ENCODE measurements around the gene GNLY. TPM values are rescaled to one million over a fixed set of nuclear protein-coding genes. Genes with fewer than 3 reads are reported as not detected.

GNLY gene
- total and polyA plus RNA-seq, 9 donors = 0.31 to 3.0 (median 0.68) TPM

DNA sequence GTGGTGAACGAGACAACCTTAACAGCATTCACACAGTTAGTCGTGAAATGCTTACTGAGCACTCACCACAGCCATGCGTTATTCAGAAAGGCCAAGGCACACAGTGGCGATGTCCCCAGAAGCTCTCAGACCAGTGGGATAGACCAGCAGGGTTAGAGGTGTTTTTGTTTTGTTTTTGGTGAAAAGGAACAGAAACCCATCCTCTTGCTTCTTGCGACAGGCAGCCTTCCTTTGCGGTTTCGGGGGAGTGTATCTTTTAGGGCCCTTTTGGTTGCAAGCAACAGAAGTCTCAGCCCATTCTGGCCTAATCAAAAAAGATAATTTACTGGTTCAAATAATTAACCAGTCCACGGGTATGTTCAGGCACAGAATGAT is 4.7 kb downstream of the GNLY start:
- Histone ChIP-seq H3K9me3 (replicated peaks; ENCODE audit: control insufficient read depth, low read depth, low read length) (no peaks in the 10 kb centered on the region), H3K27me3 (ENCODE audit: control insufficient read depth, insufficient read depth, low read length) (no peaks in the 10 kb centered on the region), H3K4me3 (ENCODE audit: low read length) (no peak overlapping the region), H3K27ac (ENCODE audit: low read length) (no peak overlapping the region), H3K4me1 (ENCODE audit: control insufficient read depth, insufficient read depth, low read length) (peaks cover 3% of the 10 kb centered on the region), H3K36me3 (ENCODE audit: control insufficient read depth, insufficient read depth, low read length) (no peaks in the 10 kb centered on the region)
- 82% methylated on average over 4 of the region's 8 CpGs for WGBS (ENCODE audit: insufficient coverage)
- DNase-seq = no peak

- no peaks in the 10 kb centered on the region for H3K27me3 ChIP-seq (ENCODE audit: control insufficient read depth, insufficient read depth, low read length)
- WGBS (ENCODE audit: insufficient coverage) = no CpG with 5 or more reads among the region's 1 CpG
- no peak overlapping the region for H3K4me3 ChIP-seq (ENCODE audit: low read length)
- H3K27ac ChIP-seq (ENCODE audit: low read length) = no peak overlapping the region
- no peaks in the 10 kb centered on the region for H3K9me3 ChIP-seq (replicated peaks; ENCODE audit: control insufficient read depth, low read depth, low read length)
- peaks cover 3% of the 10 kb centered on the region for H3K4me1 ChIP-seq (ENCODE audit: control insufficient read depth, insufficient read depth, low read length)
- H3K36me3 ChIP-seq (ENCODE audit: control insufficient read depth, insufficient read depth, low read length) = no peaks in the 10 kb centered on the region
- DNase-seq = no peak
Measured at GRCh38 chr2:85699325-85699724, 5.2 kb downstream of the GNLY start.

DNA sequence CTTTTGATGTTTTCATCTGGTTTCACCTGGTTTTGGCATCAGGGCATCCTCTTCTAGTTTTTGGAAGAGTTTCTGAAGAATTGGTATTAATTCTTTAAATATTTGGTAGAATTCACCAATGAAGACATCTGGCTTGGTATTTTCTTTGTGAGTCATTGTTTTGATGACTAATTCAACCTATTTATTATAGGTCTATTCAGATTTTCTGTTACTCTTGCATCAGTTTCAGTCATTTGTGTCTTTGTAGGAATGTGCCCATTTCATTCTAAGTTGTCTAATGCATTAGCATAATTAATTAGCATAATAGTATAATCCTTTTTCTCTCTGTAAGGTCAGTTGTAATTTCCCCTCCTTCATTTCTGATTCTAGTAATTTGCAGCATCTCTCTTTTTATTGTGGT is 8.0 kb downstream of the GNLY start:
- Histone ChIP-seq H3K4me1 (ENCODE audit: control insufficient read depth, insufficient read depth, low read length) (peaks cover 10% of the 10 kb centered on the region), H3K4me3 (ENCODE audit: low read length) (no peak overlapping the region), H3K36me3 (ENCODE audit: control insufficient read depth, insufficient read depth, low read length) (no peaks in the 10 kb centered on the region), H3K9me3 (replicated peaks; ENCODE audit: control insufficient read depth, low read depth, low read length) (no peaks in the 10 kb centered on the region), H3K27ac (ENCODE audit: low read length) (no peak overlapping the region), H3K27me3 (ENCODE audit: control insufficient read depth, insufficient read depth, low read length) (no peaks in the 10 kb centered on the region)
- DNase-seq = no peak

DNA sequence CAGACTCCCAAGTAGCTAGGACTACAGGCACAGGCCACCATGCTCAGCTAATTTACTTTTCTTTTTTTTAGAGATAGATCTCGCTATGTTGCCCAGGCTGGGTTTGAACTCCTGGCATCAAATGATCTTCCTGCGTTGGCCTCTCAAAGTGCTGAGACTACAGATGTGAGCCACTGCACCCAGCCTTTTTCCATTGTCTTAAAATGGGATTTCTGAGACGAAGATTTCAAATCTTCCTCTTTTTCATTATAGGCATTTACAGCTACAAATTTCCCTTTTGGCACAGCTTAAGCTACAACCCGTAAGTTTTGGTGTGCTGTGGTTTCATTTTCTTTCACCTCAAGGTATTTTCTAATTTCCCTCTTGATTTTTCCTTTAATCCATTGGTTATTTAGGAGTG is 8.6 kb downstream of the GNLY start:
- H3K36me3 ChIP-seq (ENCODE audit: control insufficient read depth, insufficient read depth, low read length) = no peaks in the 10 kb centered on the region
- peaks cover 10% of the 10 kb centered on the region for H3K4me1 ChIP-seq (ENCODE audit: control insufficient read depth, insufficient read depth, low read length)
- H3K27me3 ChIP-seq (ENCODE audit: control insufficient read depth, insufficient read depth, low read length) = no peaks in the 10 kb centered on the region
- no peak overlapping the region for H3K27ac ChIP-seq (ENCODE audit: low read length)
- 80% methylated on average over 2 of the region's 4 CpGs for WGBS (ENCODE audit: insufficient coverage)
- no peak overlapping the region for H3K4me3 ChIP-seq (ENCODE audit: low read length)
- peak; percentile 32 for DNase-seq
- H3K9me3 ChIP-seq (replicated peaks; ENCODE audit: control insufficient read depth, low read depth, low read length) = no peaks in the 10 kb centered on the region

DNA sequence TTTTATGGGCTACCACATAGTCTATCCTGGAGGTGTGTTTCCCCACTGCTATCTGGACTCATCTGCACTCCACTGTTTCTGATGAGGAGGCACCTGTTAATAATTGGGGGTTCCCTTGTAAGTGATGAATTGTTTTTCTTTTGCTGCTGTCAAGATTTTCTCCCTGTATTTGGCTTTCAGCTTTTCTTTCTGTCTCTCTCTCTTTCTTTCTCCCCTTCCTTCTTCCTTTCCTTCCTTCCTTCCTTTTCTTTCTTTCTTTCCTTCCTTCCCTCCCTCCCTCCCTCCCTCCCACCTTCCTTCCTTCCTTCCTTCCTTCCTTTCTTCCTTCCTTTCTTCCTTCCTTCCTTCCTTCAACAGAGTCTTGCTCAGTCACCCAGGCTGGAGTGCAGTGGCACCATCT is 9.2 kb downstream of the GNLY start:
- Histone ChIP-seq H3K27me3 (ENCODE audit: control insufficient read depth, insufficient read depth, low read length) (no peaks in the 10 kb centered on the region), H3K4me3 (ENCODE audit: low read length) (no peak overlapping the region), H3K4me1 (ENCODE audit: control insufficient read depth, insufficient read depth, low read length) (peaks cover 6% of the 10 kb centered on the region), H3K9me3 (replicated peaks; ENCODE audit: control insufficient read depth, low read depth, low read length) (no peaks in the 10 kb centered on the region), H3K36me3 (ENCODE audit: control insufficient read depth, insufficient read depth, low read length) (no peaks in the 10 kb centered on the region), H3K27ac (ENCODE audit: low read length) (no peak overlapping the region)
- DNase-seq = no peak

GRCh38 chr2:85704038-85704437 is 9.9 kb downstream of the GNLY start:
- DNase-seq = no peak
- Histone ChIP-seq H3K27me3 (ENCODE audit: control insufficient read depth, insufficient read depth, low read length) (no peaks in the 10 kb centered on the region), H3K9me3 (replicated peaks; ENCODE audit: control insufficient read depth, low read depth, low read length) (no peaks in the 10 kb centered on the region), H3K4me1 (ENCODE audit: control insufficient read depth, insufficient read depth, low read length) (peaks cover 6% of the 10 kb centered on the region), H3K27ac (ENCODE audit: low read length) (no peak overlapping the region), H3K4me3 (ENCODE audit: low read length) (no peak overlapping the region), H3K36me3 (ENCODE audit: control insufficient read depth, insufficient read depth, low read length) (no peaks in the 10 kb centered on the region)
- no CpG with 5 or more reads among the region's 3 CpGs for WGBS (ENCODE audit: insufficient coverage)

GRCh38 chr2:85704800-85705679 is 10.9 kb downstream of the GNLY start:
- H3K4me1 ChIP-seq (ENCODE audit: control insufficient read depth, insufficient read depth, low read length) = peaks cover 10% of the 10 kb centered on the region
- DNase-seq = peak; percentile 47
- WGBS (ENCODE audit: insufficient coverage) = 78% methylated on average over 7 of the region's 8 CpGs
- no peak overlapping the region for H3K4me3 ChIP-seq (ENCODE audit: low read length)
- no peaks in the 10 kb centered on the region for H3K9me3 ChIP-seq (replicated peaks; ENCODE audit: control insufficient read depth, low read depth, low read length)
- no peaks in the 10 kb centered on the region for H3K36me3 ChIP-seq (ENCODE audit: control insufficient read depth, insufficient read depth, low read length)
- H3K27me3 ChIP-seq (ENCODE audit: control insufficient read depth, insufficient read depth, low read length) = peaks cover 4% of the 10 kb centered on the region
- peak overlapping the region; percentile 69 for H3K27ac ChIP-seq (ENCODE audit: low read length)

DNA sequence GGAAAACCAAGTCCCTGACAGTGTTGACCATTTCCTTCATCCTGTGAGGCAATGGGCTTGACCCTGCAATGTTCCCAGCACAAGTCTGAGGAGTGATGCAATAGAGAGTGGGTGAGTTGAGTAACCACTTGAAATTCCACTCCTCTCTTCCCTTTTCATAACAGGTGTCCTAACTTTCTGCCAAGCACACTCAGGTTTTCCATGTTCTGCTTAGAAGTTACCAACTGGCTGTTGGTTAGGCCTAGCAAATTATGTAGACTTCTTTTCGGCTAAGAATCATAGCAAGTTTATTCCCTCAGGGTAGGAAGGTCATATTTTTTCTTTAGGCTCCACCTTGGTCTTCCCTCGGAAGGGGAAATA is 11.5 kb downstream of the GNLY start:
- Histone ChIP-seq H3K4me1 (ENCODE audit: control insufficient read depth, insufficient read depth, low read length) (peaks cover 15% of the 10 kb centered on the region), H3K9me3 (replicated peaks; ENCODE audit: control insufficient read depth, low read depth, low read length) (no peaks in the 10 kb centered on the region), H3K27me3 (ENCODE audit: control insufficient read depth, insufficient read depth, low read length) (peaks cover 6% of the 10 kb centered on the region), H3K36me3 (ENCODE audit: control insufficient read depth, insufficient read depth, low read length) (no peaks in the 10 kb centered on the region), H3K27ac (ENCODE audit: low read length) (peak overlapping the region; percentile 69), H3K4me3 (ENCODE audit: low read length) (no peak overlapping the region)
- DNase-seq = peak; percentile 57
- WGBS (ENCODE audit: insufficient coverage) = 40% methylated on average over 1 of the region's 2 CpGs

GRCh38 chr2:85706063-85706462 is 11.9 kb downstream of the GNLY start:
- Histone ChIP-seq H3K27ac (ENCODE audit: low read length) (peak overlapping the region; percentile 59), H3K9me3 (replicated peaks; ENCODE audit: control insufficient read depth, low read depth, low read length) (no peaks in the 10 kb centered on the region), H3K36me3 (ENCODE audit: control insufficient read depth, insufficient read depth, low read length) (no peaks in the 10 kb centered on the region), H3K27me3 (ENCODE audit: control insufficient read depth, insufficient read depth, low read length) (peaks cover 6% of the 10 kb centered on the region), H3K4me1 (ENCODE audit: control insufficient read depth, insufficient read depth, low read length) (peaks cover 18% of the 10 kb centered on the region), H3K4me3 (ENCODE audit: low read length) (no peak overlapping the region)
- no peak for DNase-seq
- WGBS (ENCODE audit: insufficient coverage) = 67% methylated on average over 2 of the region's 6 CpGs

DNA sequence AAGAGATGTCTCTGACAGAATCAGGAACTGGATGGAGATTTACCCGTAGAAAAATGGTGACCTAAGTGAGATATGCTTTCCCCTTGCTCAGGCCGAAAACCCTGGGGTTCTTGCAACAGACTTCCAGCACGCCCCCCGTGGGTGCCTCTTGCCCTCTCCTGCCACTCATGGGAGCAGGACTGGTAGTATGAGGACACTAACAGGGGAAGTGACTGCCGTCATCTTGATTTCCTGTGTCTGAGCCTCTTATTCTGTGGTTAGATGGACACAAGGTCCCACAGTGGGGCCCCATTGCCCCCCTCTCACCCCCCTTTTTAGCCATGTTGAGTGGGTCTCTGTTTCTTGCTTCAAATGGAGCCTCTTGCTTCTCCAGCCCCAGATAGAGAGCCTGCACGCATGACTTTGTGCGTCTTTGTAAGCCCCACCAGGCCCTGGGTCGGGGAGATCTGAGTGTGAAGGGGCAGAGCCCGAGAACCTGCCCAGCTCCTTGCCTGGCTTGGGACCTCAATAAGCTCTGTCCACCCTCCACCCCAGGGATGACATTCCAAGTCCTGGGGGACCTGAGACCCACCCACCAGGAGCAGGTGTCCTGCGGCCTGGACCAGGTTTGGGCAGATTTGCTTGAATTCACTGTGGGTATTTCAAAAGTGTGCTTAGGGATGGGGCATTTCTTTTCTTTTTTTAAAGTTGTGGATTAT is 12.6 kb downstream of the GNLY start:
- WGBS (ENCODE audit: insufficient coverage) = 74% methylated on average over 5 of the region's 10 CpGs
- no peaks in the 10 kb centered on the region for H3K36me3 ChIP-seq (ENCODE audit: control insufficient read depth, insufficient read depth, low read length)
- H3K27me3 ChIP-seq (ENCODE audit: control insufficient read depth, insufficient read depth, low read length) = peaks cover 10% of the 10 kb centered on the region
- peak overlapping the region; percentile 59 for H3K27ac ChIP-seq (ENCODE audit: low read length)
- no peak overlapping the region for H3K4me3 ChIP-seq (ENCODE audit: low read length)
- DNase-seq = peak; percentile 33
- no peaks in the 10 kb centered on the region for H3K9me3 ChIP-seq (replicated peaks; ENCODE audit: control insufficient read depth, low read depth, low read length)
- H3K4me1 ChIP-seq (ENCODE audit: control insufficient read depth, insufficient read depth, low read length) = peaks cover 23% of the 10 kb centered on the region
